HG03571 (cell line): ENCODE data around the gene DNM1.

Experiments used
- ATAC-seq: cut with Tn5 transposase; IDR thresholded peaks from one replicate; pipeline ENCODE4 v1.9.1; 2021; ENCODE audit not compliant: unreplicated experiment

DNM1 gene

DNA sequence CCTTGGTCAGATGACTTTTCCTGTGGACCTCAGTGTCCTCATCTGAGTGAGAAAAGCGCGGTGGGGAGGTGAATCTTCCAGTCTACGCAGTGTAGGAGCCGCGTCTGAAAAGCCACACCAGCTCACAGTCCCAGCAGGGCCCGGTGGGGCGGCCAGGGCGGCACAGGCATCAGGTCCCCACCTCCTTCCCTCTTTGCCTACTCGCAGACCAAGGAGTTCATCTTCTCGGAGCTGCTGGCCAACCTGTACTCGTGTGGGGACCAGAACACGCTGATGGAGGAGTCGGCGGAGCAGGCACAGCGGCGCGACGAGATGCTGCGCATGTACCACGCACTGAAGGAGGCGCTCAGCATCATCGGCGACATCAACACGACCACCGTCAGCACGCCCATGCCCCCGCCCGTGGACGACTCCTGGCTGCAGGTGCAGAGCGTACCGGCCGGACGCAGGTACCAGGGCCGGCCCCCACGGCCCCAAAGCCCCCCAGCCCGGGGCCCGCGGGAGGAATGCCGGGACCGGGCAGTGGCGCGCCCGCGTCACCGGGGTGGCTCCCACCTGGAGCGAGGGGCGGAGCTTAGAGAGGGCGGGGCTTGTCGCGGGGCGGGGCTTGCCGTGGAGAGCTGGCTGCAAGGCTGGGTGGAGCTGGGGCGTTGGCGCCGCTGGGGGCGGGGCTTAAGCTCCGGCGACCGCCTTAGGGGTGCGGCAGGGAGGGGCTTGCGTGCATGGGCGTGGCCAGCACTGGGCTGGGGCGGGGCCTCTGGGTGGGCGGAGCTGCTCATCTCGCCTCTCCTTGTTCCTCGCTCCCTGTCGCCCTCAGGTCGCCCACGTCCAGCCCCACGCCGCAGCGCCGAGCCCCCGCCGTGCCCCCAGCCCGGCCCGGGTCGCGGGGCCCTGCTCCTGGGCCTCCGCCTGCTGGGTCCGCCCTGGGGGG, 47.0 kb downstream of the DNM1 start:
- peak; percentile 80 for ATAC-seq

DNA sequence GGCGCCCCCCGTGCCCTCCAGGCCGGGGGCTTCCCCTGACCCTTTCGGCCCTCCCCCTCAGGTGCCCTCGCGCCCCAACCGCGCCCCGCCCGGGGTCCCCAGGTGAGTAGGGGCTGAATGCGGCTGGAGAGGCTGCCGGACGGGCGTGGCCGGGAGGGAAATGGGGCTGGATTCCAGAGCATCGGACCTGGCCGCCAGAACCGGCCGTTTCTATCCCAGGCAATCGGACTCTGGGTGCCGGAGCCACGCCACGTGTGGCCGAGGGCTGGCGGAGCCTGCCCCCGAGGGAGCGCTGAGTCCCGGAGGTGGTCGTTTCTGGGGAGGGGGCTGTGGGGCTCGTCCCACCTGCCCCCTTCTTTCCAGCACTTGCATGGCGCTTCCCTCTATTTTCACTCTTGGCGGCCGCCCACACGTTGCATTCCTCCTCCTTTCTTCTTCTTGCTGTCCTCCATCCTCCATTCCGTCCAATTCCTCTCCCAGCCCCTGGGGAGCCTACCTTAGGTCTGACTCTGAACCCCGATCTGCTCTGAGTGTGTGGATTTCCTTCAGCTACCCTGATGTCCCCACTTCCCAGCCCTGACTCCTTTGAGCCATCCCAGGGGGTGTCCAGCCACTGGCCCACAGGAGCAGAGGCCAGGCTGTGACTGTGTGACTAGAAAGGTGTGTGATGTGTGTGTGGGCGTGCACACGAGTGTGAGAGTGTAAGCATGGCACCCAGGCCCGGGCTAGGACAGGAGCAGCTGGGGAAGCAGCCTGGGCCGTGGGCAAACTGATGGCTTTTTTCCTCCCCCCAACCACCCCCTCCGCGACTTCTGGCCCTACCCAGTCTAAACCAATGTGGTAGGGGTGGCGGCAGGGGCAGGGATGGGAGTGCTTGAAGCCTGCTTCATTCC, 47.9 kb downstream of the DNM1 start:
- no peak for ATAC-seq

DNA sequence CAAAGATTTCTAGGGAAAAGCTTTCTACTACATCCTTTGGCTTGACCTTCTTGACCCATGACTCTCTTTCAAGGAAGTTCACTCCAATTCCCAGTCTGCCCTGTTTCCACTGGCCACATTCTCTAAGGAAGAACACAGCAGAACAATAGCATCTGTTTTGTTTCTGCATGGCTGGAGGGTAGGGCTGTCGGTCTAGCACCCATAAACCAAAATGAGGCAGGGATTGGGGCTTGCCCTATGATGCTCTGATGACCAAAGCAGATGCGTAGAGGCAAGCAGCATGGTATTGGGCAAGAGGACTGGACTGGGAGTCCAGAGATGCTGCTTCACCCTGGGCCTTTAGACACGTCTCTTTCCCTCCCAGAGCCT, 48.5 kb downstream of the DNM1 start:
- ATAC-seq, result no peak

DNA sequence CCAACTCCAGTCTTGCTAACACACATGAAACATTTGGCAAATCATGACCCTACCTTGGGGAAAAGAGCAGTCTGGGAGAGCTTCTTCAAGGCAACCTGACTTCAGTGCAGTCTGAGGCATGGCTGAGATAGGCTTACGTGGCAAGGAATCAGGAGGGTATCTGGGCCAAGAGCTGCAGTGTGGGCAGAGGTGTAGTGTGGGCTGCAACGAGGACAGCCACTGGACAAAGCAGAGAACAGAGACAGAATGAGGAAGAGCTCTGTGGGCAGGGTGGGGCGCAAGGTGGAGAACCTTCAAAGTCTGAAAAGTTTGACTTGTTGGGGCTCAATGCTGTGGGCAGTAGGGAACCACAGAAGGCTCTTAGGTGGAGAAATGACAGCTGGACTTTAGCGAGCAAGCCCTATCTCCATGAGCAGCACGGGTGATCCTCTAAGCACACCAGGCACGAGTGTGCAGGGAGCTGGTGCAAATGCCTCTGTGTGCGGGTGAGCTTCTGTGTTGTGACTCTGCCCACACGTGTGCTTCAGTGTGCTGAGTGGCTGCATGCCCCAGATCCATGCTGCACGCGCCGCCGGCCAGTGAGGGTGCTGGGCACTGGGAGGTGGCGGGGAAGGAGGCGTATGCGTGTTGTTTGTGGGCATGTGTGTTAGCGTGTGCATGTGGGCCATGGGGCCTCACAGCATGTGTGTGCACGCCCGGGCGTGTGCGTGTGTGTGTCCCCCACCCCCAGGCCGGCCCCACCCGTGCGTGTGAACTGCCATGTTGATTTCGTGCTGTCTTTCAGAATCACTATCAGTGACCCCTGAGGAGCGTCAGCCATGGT, 49.3 kb downstream of the DNM1 start:
- no peak for ATAC-seq

DNA sequence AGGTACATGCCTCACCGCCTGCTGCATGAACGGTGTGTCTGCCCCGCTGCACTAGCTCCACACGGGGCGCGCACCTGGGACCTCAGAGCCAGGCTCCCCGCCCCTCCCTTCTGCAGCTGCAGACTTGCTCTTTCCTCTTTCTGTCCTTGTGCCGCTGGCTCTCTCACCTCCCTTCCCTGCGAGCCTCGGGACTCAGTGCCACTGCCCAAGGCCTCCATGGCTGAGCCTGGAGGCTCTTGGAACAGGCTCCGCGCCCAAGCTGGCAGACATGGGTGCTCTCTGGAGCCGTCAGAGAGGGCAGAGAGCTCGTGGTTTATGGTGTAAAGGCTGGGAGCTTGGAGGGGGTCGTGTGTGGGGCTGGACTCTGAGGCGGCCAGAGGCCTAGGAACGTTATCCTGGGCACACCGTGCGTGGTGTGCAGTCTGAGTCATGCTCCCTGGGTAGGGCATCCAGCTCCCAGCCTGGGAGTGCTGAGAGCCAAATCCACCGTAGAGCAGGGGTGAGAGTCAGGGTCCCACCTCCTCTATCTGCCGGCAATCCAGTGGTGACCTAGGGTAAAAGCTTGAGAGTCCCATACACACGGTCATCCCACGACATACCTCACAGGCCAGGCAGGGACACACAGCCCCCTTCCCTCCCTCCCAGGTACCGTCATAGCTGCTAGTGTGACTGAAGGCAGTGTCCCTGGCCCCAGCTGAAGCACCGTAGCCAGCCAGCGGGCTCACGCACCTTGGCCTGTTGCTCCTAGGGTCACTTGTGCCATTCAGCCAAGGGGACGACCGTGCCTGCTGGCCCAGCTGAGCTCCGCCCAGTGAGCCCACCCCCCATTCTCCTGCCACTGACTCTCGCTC, 50.2 kb downstream of the DNM1 start:
- no peak for ATAC-seq

DNA sequence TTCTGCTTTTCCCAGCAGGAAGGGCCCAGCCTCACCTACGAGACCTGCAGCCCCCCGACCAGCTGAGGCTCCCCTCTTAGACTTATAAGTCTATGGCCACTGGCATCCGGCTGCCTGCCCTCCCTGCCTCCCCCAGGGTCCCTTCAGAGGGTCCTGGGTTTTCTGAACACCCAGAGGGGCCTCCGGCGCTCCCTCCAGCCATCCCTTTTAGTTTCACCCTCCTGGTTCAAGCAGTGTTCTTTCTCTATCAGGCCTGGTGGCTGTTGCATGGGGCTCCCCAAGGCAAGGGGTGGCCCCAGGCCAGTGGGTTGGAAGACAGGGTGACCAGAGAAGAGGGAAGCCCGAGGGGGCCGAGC, 50.8 kb downstream of the DNM1 start:
- ATAC-seq, result no peak

DNA sequence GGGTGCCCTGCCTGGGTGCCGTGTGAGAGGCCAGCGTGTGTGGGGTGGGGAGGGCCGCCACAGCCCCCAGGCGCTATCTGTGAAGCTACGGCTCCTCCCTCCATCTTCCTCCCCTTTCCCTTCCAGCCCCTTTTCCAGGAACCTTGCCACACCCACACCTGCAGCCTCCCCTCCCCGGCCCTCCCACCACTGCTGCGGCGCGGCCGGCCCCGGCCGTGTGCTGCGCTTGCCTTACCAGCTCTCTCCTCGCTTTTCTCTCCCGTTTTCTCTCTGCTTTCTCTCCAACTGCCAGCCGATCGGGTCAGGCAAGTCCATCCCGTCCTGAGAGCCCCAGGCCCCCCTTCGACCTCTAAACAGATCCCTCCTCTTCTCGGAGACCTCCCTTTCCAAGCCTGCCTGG, 51.2 kb downstream of the DNM1 start:
- ATAC-seq, result no peak

DNA sequence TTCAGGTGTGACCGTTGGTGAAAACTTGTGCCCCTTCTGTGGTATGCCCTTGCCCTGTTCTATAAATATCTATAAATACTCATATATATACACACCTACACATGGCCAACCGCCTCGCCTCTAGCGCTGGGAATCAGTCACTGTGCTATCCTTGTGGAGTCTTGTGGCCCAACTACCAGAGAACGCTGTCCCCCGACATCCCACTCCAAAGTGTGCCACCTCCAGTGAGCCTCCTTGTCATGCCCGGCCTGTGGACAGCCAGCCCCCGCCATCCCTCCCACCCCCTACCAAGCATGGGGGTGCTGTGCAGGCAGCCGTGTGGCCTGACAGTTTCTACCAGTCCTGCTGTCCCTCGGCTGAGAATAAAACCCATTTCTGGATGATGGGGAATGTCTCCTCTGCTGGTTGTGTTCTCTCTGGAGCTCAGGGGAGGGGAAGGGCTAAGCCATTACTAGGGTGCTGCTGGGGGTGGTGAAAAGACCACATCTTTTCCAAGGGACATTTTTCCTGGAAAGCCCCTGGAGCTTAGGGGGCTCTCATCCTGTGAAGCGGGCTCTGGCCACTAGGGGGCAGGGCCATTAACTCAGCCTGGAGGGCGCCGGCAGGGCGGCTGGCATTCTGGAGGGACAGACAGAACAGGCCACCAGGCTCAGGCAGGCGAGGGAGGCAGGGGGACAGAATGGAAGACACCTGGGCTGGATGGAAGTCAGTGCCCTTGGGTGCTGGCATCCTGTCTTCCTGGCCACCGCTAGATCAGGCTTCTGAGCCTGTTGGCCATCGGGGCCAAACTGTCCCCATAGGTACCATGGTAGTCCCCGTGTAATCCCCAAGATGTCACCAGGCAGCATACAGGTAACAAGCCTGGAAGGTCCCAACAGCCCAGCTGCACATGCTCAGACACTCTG, 51.9 kb downstream of the DNM1 start:
- no peak for ATAC-seq

DNA sequence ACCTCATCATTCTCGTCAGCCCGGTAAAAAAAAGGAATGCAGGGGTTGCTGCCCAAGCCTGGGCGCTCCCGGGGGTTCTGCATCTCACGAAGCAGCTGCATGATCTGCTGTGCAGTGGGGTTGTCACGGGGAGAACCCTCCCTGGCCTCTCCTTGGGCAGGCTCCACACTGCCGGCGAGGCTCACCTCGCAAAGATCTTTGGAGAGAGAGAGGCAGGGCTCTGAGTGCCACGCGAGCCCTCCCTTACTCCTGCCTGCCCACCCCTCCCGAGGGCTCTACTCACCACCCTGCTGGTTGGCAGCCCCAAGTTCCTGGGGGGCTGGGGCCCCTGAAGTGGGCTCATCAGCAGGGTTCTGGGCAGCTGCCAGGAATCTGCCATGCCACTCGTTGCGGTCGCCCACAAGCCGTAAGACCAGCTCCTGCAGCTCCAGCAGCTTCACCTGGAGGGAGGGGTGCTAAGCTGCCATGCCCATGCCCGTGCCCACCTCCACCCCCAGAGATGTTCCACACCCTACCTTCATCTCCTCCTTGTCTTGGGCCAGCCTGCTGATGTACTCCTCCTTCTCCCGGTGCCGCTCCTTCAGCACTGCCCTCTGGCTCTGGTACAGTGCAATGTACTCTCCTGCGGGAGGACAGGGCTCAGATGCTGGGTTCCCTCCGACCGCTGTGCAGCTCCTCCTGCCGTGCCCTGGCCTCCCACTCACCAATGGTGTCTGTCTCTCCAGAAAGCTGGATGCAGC, 54.1 kb downstream of the DNM1 start:
- ATAC-seq, result no peak

DNA sequence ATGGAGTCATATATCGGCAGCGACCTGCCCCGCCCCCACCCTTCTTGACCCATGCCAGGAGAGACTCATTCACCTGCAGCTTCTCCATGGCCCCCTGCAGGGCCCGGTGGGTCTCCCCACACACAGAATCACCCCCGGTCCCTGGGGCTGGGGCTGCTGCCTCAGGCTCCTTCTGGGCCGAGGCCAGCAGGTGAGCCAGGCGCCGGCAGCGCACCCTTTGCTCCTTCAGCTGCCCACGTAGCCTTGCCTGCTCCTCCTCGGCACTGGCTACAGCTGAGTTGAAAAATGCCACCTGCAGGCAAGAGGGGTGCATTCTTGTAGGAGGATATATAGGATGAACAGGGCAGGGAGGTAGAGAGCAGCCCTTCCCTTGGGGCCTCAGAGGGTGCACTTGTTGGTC, 54.7 kb downstream of the DNM1 start:
- no peak for ATAC-seq

DNA sequence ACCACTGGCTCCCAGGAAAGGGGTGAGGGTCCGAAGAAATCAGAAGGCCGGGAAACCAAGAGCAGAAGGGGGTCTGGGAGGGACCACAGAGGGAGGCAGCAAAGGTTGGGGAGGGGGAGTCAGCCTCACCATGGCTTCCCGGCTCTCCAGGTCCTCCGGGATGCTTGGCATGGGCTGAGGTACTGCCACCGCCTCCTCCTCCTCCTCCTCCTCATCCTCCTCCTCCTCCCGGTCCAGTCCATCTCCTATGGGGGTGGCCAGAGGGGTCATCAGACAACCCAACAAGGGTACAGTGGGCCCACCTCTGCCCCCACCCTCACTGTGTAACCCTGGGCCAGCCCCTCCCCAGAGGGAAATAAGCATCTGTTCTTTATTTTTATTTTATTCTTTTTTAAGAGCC, 55.1 kb downstream of the DNM1 start:
- ATAC-seq, result no peak

DNA sequence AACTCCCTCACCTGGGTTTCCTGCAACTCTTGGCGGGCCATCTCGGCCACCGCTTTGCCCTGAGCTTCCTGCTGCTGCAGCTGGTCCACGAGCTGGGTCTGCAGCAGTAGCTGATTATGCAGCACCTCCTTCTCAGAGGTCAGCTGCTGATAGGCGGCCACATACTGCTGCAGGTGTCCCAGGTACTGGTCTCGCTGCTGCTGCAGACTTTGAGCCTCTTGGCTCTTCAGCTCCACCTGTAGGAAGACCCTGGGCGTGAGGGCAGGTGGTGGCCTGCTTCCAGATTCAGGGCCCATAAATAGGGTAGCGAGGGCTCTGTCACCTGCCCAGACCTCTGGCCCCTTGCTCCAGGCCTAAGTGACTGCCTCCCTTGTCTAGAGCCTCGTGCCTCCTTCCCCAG, 56.0 kb downstream of the DNM1 start:
- no peak for ATAC-seq

DNA sequence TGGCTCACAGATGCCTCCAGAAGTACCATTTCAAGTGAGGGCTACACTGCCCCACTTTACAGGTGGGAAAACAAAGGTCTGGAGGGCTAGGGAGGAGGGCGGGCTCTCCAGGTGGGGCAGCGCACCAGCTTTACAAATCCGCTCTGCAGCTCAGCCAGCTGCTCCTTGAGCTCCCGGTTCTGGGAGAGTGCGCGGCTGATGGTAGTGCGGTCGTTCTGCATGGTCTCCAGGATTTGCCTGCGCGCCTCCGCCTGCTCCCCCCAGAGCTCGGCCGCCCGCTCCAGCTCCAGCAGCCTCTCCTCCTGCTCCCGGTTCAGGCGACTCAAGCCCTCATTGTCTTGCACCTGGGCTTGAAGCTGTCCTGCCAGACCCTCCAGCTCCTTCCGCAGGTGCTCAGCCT, 57.2 kb downstream of the DNM1 start:
- no peak for ATAC-seq

DNA sequence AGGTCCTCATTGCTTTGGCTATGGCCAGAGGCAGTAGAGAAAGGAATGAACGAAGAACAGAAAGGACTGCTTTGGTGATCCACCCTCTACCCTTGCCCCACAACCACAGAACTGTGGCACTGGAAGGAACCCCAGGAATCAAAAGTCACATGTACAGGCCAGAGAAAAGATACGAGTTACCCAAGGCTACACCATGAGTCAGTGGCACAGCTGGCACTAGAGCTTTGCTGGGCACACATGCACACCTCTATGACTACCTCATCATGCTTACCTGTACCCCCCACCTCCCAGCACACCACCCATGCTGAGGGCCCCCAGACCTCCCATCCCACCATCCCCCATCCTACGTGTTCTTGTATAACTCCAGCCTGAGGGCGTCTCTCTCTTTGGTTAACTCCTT, 59.5 kb downstream of the DNM1 start:
- no peak for ATAC-seq

DNA sequence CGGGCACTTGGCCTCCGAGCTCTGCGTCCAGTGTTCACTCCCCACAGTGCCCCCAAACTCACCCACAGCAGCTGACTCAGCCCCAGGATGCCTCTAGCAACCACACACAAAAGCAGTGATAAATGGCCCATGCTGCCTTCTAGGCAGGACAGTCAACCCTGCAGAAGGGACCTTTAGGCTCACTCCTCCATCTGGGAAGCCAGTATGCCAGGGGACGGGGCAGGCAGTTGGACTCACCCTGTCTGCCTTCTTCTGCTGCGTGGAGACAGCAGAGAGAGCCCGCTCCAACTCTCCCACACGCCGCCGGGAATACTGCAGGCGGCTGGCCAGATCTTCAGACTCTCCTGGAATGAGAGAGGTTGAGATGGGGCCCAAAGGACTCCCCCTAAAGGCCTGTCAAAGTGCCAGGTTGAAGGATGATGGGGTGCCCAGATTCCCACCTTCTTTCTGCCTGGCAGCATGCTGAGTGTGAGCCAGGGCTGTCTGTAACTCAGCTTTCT, 62.2 kb downstream of the DNM1 start:
- no peak for ATAC-seq

DNA sequence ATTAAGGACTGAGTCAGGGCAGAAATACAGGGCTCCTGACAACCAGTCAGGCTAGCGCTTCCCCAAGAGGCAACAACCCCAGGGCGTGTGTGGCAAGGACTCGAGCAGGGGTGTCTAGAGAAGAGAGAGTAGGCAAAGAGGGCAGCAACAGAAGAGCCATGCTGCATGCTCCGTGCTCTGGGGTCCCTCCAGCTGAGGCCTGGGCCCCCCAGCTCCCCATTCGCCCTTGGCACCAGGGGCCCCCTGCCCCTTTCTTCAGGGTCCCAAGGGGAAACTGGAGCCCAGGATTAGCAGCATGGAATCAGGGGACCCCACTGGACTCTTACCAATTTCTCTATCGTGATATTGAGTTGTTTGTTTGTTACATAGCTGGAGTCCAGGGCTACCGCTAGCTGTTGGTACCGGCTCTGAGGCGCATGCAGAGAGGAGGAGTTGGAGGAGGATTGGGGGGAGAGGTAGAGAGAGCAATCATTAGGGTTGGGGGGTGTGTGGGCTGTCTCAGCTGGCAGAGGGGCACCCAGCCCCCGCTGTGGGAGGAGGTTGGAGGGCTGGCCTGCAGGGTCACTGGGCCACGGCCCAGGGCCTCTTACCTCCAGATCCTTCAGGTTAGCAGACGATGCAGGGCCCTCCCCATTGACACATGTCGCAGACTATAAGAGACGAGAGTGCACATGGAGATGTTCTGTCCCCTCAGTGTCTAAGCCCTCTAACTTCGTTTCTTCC, 63.9 kb downstream of the DNM1 start:
- ATAC-seq, result no peak

DNA sequence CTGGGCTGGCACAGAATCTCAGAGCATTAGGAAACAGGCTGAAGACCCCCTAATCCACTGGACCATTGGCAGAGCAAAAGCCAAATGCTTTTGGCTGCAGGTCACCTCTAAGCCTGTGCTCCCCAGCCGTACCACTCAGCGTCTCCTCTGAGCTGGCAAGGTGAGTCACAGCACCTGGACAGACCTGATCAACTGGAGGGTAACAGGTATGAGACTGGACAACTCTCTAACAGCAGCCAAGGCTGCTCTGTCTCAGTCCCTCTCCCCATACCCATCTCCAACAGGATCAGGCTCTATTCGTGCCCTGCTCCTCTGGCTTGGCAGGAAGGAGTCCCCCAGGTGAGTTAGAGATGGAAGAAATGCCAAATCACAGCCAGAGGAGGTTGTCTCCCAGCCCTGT, 67.9 kb downstream of the DNM1 start:
- no peak for ATAC-seq

DNA sequence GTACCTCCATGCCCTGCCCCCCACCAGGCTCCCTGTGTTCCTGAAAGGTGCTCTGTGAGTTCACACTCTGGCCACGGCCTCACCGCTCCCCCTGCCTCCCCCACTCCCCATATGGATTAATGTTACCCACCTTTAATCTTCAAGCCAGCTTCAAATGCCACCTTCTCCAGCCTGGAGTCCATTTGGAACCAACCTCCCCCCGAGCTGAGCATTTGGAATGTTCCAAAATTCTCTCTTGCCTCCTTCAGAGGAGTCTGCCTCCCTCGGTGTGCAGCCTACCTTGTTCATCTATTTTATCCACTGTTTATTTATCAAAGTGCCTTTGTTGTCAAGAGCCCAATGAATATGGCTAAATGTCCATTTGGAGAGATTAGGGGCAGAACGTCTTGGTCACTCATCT, 68.3 kb downstream of the DNM1 start:
- ATAC-seq, result no peak
